Measurements from ENCODE around the gene CRHR1. TPM values are rescaled to one million over a fixed set of nuclear protein-coding genes. Genes with fewer than 3 reads are reported as not detected.

CRHR1 gene
- total and polyA plus RNA-seq, 10 of the 15 experiments (the other 5 are each of a cell fraction or from before 2014, with no cell fraction given), result 0.08 TPM; not detected in 9

GRCh38 chr17:45756266-45756991, 27.7 kb upstream of the CRHR1 start (continued):
- TF ChIP-seq HSF1 (IDR thresholded peaks at IDR 0.05; ENCODE audit: low read depth, low read length) (no peak), STAT3 (IDR thresholded peaks at IDR 0.05; ENCODE audit: low read depth, low read length) (no peak), SREBF2 (IDR thresholded peaks at IDR 0.05; ENCODE audit: low read length) (no peak)

GRCh38 chr17:45757431-45758218, 26.5 kb upstream of the CRHR1 start:
- ATAC-seq, result no peak
- FAIRE-seq, result no peak
- POLR2A ChIA-PET, result no interaction called here
- H3K9ac ChIP-seq (ENCODE audit: control insufficient read depth, insufficient read depth, low read length), result no peak overlapping the region
- H3K36me3 ChIP-seq (ENCODE audit: control insufficient read depth in 2 of 2, insufficient read depth in 2 of 2, low read length in 1 of 2), result no peaks in the 10 kb centered on the region
- H3K9me3 ChIP-seq (replicated peaks; ENCODE audit: control insufficient read depth, insufficient read depth, low read length), result no peaks in the 10 kb centered on the region
- intact Hi-C loops (cut with micrococcal nuclease; ENCODE audit: unreplicated experiment) (no loop called here), in situ Hi-C loops (cut with MboI) (no loop called here)
- no peaks in the 10 kb centered on the region; a peak in 2 of 4 replicates for H3K27me3 ChIP-seq (replicated peaks in 1 of 2; ENCODE audit: control insufficient read depth in 2 of 2, insufficient read depth in 2 of 2, low read length in 1 of 2)
- TF ChIP-seq DPF2 (IDR thresholded peaks at IDR 0.05), result no peak
- H3K4me2 ChIP-seq (ENCODE audit: control insufficient read depth, insufficient read depth), result no peak overlapping the region
- H4K20me1 ChIP-seq (ENCODE audit: control insufficient read depth, insufficient read depth), result no peaks in the 10 kb centered on the region
- CTCF ChIA-PET, result no interaction called here
- no peaks in the 10 kb centered on the region for H3K79me2 ChIP-seq (ENCODE audit: control insufficient read depth, insufficient read depth, low read length)
- no peak overlapping the region for H3K27ac ChIP-seq (ENCODE audit: control insufficient read depth, insufficient read depth)
- RAD21 ChIA-PET (ENCODE audit: unreplicated experiment), result no interaction called here
- SMC1A ChIA-PET (ENCODE audit: uncharacterized antibody, unreplicated experiment), result interaction anchor here (0.6 kb wide), 1 partner anchor 74 kb away, joined by 3 read pairs; no protein-coding TSS in a partner anchor
- H3K4me1 ChIP-seq (ENCODE audit: control insufficient read depth, insufficient read depth, low read length), result no peaks in the 10 kb centered on the region
- no peak overlapping the region for H3K4me3 ChIP-seq
- WGBS (ENCODE audit: insufficient coverage, insufficient replicate concordance, low lambda C conversion rate, missing lambda C conversion rate), result 36% methylated on average over 13 of the region's 13 CpGs
- no TSS peak for BruUV-seq (replicated peaks)
- H2AFZ ChIP-seq (ENCODE audit: control insufficient read depth, low read depth, low read length), result no peak overlapping the region
- DNase-seq (ENCODE audit: low read depth, low spot score), result no peak

Measured in GM12878 (cell line).